GM18868 (cell line): ENCODE data around the gene SLC9A4.

Experiments used
- ATAC-seq: cut with Tn5 transposase; IDR thresholded peaks from one replicate; pipeline ENCODE4 v1.9.1; 2021; ENCODE audit warnings: mild to moderate bottlenecking, moderate library complexity; ENCODE audit not compliant: unreplicated experiment

Gene SLC9A4

DNA sequence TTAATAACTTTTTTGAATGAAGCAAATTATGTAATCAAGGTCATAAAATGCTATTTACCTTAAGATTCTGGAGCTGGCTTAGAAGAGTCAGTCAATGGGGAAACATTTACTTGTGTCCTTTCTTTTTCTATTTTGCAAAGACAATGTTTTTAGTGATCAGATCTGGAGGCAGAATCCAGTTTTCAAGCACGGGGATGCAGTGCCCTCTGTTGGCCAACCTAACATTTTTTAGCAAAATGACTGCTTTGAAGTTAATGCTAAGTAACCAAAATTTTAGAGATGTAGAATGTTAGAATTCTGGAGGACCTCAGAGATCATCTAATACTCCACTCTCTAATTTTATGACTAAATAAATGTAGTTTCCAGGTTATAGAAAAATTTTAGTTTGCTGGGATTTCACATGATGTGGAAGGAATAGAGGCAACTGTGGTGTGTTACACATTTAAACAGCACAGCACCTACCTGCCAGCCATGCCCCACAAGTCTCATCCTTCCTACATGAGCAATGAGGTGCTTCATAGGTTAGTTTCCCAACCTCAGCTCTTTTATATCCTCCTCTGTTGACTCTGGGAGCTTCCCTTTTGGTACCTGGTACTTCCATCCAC, 23.6 kb upstream of the SLC9A4 start:
- ATAC-seq = no peak

DNA sequence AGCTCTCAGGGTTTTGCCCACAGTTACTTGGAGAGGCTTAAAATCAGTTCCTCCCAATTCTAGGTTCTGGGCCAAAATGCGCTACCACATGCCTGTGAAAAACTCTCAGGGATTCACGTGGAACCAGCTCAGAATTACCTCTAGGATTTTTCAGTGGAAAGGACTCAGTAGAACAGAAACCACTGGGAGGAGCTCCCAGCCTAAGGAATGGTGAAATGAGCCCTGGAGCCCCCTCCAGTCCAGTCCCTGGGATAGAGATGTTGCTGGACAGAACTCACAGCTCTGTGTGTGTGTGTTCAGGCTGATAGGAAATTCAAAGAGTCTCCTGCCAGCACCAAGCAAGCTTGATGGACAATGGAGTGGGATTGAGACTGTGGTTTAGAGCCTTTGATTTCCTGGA, 21.1 kb upstream of the SLC9A4 start:
- no peak for ATAC-seq

DNA sequence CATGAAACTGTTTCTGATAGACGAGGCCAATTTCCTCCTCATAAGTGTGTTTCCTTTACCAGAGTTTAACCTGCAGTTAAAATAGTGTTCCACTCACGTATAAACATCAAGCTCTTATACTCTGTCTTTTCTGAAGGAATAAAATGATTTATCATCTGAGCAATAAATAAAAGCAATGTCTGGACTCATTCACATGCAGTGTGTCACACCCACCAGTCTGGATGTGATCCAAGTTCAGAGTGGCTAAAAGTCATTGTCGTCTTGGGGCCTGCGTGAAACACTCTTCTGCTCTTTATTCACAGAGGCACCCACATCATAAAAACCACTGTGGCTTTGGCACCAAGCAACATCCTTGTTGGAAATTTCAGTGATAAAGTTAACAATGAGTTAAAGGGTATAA, 19.5 kb upstream of the SLC9A4 start:
- no peak for ATAC-seq

DNA sequence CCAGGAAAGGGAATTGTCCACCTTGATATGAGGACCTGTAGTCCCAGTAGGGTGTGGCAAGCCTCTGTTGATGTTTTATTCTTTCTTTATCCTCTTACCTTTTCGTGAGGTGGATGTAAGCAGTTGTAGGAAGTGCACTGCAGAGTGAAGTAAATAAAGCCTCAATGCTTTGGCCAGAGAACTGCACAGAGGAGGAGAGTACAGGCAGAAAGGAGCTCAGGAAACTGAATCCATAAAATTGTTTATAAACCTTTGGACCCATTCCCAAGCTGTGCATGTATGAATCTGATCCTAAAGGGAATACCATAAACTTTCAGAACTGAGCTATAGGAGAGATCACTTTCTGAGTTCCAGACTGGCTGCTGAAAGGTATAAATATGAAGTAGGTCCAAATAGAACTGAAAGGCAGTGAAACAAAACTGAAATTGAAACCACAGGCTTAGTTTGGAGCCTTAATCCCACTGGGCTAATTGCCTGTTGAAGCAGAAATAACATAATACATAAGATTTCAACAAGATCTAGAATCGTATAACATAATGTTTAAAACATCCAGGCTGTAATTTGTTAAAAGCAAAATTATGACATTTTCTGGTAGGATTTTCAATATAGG, 17.9 kb upstream of the SLC9A4 start:
- ATAC-seq = no peak

DNA sequence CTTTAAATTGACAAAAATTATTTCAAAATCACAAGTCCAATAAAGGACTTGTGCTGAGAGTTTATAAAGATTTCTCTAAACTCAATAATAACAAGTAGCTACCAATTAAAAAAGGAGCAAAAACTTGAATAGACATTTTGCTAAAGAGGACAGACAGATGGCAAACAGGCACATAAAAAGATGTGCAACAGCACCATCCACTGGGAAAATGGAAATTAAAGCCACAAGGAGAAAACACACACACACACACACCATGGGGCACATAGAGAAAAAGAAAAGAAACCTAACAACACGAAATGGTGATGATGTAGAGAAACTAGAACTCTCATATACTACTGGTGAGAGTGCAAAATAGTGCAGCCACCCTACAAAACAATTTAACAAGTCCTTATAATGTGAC, 12.6 kb upstream of the SLC9A4 start:
- no peak for ATAC-seq

DNA sequence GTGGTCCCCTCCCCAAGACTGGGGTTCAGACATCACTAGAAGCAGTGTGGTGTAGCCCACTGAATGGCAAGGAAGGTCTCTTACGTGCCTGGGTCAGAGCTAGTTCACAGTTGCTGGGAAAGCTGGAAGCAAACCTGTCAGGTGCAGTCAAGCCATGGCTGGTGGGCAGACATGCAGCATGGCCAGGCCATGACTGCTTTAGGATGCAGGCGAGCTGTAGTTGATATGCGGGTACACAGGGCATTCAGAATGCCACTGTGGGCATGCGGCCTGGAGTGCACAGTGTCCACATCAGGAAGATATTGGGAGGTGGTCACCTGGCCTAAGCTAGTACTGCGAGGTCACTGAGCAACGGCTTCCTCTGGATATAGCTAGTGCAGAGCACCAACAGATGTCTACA, 11.8 kb upstream of the SLC9A4 start:
- no peak for ATAC-seq

DNA sequence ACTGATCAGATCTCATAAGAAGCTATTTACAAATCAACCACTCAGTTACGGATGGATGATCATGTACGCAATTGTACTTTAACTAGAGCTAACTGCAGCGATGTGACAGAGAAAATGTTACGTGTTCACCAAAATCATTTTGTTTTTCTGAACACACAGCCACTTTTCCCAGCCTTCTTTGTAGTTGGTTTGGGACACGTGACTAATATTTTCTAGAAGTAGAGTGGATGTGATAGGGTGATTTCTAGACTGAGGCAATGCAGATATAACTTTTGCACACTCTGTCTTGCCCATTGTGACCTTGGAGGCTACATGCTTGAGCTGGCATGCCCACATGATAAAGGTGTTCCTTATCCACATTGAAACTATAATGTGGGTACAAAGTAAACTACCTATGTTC, 9.9 kb upstream of the SLC9A4 start:
- no peak for ATAC-seq

DNA sequence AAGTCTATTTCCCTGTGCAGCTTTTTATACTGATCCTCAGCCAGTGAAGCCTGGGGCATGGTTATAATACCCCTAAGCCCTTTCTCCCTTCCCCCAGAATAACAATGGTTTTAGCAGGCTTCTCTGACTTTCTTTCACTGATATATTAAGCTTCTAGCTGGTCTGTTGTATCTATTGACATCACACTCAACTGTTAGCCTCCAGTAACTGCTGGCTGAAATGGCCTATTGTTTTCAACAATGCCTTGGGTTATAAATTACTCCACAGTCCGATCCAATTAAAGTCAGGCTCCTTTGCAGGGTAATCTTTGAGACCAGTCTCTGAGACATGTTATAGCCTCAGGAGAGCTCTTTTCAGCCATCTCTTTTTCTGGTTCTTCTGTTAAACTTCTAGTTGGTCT, 2.9 kb upstream of the SLC9A4 start:
- ATAC-seq = no peak

DNA sequence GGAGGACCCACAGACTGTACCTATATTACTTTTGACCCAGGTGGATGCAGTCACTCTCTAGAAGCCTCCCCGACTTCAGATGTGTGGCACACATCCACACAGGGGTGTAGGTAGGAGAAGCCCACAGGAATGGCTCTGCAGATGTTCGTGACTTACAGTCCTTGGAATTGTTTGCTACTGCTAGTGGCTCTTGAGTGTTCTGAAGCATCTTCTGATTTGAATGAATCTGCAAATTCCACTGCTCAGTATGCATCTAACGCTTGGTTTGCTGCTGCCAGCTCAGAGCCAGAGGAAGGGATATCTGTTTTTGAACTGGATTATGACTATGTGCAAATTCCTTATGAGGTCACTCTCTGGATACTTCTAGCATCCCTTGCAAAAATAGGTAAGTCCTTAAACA, 605 bp downstream of the SLC9A4 start:
- no peak for ATAC-seq

DNA sequence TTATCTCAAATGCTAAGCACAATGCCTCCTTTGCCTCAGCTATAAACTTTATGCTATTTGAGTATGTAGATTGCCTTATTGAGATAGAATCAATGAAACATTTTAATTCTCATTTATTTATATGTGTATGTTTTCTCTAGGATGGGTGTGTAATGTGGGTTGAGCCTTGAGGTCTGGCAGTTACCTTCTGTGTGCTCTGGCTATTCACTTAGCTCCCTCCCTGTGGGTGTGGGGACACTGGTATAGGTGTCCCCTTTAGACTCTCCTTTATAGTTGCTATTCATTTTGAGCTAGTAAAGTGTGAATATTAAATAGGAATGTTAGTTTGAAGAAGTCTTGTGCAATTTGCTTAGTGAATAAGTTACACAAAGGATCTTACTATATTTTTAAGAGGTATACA, 1.8 kb downstream of the SLC9A4 start:
- no peak for ATAC-seq

DNA sequence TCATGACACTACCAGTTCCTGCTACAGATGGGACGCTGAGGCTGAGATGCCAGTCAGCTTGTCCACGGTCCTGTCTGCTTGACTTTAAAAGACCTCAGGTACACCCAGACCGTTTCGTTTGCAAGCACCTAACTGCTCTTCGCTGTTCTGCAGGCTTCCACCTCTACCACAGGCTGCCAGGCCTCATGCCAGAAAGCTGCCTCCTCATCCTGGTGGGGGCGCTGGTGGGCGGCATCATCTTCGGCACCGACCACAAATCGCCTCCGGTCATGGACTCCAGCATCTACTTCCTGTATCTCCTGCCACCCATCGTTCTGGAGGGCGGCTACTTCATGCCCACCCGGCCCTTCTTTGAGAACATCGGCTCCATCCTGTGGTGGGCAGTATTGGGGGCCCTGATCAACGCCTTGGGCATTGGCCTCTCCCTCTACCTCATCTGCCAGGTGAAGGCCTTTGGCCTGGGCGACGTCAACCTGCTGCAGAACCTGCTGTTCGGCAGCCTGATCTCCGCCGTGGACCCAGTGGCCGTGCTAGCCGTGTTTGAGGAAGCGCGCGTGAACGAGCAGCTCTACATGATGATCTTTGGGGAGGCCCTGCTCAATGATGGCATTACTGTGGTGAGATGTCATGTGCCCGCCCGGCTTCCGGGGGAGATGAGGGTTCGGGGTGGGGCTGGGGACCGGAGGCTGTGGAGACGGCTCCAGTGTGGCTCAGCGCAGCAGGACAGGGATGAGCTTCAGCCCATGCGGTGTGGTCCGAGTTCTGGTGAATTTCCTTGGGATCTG, 5.9 kb downstream of the SLC9A4 start:
- ATAC-seq = no peak

DNA sequence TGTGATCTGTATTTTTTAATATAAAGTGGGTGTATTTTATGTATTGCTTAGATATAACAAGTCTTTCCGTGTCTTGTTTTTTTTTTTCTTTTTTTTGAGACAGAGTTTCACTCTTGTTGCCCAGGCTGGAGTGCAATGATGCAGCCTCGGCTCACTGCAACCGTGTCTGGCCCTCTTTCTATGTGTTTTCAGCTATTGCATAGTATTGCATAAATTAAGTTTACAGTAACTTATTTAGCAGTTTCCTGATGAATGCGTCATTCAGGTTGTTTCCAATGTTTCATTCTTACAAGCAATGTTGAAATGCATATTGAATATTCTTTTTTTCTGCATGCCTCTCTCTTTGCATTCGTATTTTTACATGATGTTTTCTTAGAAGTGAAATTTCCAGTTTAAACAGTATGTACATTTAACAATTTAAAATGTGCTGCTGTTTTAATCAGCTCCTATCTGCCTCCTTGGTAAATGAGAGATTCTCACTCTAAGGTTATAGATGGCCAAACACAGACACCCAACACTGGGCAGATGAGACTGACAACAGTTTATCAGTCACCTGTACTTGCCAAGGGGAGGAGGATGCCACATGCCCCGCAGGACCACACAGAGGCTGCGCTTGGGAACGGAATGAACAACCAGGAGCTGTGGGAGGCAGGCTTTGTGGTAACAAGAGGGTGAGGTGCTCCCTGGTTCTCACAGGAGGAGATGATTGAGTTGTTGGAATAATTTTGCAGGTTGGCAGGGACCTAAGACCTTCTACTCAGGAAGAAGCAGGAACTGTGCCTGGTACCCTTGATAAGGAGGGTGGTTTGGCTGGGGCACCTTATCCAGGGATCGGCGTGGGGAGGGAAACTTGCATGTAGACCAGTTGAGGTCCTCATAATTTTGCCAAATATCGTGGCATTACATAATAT, 7.5 kb downstream of the SLC9A4 start:
- no peak for ATAC-seq

DNA sequence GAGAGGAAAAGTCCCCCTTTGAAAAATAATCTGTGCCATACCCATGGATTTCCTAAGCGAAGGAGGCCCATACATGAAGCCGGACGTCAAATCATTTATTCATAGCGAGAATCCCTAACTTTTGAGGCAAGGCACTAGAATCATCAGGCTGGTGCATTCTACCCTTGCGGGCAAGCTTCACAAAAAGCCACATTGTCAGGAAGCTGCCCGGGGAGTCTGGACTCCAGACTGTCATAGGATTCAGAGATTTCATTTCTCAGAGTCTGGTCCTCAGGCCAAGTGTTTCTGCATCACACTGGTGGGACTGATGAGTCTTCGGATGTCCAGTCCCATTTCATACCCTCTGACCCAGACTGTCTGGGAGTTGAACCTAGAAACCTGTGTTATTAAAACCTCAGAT, 8.9 kb downstream of the SLC9A4 start:
- ATAC-seq = no peak

DNA sequence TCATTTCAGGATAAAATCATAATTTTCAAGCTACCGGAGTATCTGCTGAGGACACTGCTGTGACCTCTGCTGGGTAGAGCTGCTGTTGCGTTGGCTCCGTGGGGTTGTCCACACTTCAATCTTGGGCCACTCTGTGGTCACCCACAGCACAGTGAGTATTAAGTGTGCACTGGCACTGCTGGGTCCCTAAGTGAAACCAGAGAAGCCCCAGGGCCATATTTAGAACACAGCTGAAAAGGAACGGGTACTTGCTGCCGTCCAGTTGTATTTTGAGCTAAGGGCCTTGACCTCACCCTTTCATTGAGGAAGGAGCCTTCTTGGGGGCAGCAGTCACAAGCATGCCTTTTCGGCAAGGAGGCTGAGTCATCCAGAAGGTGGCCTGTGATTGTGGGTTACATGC, 10.1 kb downstream of the SLC9A4 start:
- ATAC-seq = no peak

DNA sequence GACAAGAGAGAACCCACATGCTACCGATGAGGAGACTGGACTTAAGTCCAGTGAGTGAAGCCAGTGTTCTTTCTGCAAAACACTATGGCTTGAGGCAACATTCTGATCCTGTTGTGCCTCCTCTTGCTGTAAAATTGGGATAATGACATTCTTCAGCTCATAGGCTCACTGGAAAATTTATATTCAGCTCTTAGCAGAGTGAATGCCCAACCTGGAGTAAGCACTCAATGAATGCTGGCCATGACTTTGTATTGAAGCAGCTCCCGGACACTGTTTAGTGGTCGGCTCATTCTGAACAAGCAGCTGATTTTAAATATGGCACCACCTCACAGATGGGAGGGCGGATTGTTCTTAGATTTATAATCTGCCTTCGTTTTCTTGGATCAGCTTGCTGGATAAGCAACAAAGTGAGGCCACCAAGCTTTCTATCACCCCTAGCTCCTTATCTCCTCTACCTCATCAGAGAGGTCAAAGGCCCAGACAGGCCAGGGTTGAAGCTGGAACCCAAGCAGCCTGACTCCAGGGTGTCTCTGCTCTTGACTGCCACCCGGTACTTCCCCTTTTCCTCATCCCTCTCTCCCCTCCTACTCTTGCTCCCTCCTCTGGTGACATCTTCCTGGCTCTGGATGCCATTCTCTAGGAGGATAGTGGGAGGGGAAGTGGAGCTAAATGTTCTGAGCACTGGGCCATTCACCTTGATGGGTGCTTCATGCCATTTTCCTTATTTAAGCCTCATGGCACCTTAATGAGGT, 11.5 kb downstream of the SLC9A4 start:
- no peak for ATAC-seq

DNA sequence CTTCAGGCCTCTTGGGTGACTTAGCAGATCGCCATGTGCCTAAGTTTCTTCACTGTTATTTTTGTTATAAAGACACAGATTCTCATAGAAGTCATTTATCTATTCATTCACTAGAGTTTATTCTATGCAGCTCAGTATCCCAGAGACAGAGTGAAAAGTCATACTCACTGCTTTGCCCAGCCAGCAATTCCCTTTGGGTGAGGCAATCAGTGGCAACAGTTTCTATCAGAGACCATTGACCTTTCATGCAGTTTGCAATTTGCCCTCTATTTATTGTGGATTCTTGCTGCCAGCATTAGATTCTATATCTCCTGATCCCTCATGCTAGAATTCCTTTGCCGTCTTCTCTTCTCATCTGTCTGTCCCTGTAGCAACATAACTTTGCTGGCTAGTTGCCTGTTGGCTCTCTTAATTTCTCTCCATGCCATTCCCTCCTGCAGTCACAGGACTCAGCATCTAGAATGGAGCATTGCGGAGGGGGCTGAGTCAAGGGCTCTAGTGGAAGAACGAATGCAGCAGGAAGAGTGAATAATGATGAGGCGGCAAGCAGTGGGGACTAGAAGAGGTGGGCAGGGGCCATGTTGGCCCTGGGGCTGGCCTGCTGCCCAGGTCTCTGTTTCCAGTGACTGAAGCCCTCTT, 12.2 kb downstream of the SLC9A4 start:
- ATAC-seq = no peak

DNA sequence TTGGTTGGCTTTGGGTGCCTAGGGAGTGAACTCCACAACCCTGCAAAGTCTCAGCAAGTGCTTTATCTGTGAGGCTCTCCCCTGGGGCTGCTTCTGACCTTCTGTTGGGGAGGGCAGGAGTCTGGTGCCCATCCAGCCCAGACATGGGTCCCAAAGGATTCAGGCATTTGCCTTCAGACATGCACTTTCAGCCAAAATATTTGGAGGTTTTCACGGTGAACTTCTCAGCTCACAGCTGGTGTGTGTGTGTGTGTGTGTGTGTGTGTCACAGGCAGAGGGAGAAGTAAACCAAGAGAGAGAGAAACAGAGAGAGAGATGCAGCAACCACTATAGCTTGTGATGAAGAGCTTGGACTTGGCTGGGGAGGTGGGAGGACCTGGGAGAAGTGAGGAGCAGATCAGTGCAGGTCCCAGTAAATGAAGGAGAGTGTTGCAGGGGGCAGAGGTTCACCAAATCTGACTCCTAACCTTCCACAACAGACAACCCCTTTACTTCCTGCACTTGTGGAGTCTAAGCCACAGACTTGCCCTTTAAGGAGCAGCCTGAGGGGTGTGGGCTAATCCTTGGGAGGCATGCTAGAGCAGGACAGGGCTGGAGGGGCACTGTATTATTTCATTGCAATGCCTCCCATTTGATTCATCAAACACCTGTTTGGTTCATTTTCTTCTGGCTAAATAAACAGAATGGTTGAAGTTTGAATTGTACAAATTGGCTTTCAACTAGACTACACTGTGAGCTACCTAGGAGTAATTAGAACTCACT, 14.1 kb downstream of the SLC9A4 start:
- ATAC-seq = no peak

DNA sequence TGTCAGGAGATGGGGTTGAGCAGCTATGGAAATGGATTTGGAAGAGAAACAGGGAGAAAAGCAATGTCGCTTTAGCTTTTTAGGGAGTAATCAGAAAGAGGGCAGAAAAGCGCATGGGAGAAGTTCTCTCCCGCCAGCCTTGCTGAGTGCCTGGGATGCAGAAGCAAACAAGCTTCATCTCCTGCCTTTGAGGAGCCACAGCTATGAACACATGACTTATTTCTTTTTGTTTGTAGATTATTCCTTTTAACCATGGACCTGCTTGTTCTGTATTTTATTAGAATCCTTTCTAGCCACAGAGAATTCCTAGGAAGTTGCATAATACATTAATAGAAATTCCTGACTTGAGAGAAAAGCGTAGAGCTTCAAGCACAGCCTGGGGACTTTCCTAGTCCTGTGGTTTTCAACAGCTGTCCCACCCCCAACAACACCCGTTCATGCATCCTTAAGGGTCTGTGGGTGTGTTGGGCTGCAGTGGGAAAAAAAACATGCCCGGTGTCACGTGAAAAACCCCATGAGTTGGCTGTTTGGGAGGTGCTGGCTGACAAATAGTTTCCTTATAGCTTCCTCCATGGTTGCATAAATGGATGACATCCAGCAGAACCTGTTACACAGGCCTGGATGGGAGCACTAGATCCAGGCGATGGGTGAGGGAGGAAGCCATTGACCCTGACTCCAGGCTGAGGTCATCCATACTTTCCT, 14.9 kb downstream of the SLC9A4 start:
- ATAC-seq = no peak

DNA sequence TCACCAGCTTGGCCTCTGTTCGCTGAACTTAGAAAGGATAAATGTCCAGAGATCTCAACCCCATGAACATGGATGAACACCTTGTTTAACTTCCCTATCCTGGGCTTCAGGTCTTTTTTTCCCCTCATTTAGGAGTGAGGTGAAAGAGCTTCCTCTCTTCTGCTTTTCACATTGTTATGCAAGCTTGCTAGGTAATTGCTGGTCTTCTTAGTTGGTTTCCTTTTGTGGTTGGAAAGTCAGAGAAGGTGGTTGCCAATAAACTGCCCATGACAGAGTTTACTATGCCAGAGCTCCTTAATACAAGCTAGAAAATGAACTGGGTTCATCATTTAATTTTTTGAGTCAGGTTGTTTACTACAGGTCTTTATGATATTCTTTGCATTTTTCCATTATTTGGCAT, 16.6 kb downstream of the SLC9A4 start:
- no peak for ATAC-seq
